ENCODE measurements around the gene NDUFS2. TPM values are rescaled to one million over a fixed set of nuclear protein-coding genes. Genes with fewer than 3 reads are reported as not detected.
A peak's percentile ranks its signal among the peaks of the same experiment; 100 is the strongest.

The NDUFS2 gene
- total and polyA plus RNA-seq, 2 of the 8 experiments (the other 6 are each of a cell fraction or from before 2014, with no cell fraction given) = 95.1 to 113 TPM

DNA sequence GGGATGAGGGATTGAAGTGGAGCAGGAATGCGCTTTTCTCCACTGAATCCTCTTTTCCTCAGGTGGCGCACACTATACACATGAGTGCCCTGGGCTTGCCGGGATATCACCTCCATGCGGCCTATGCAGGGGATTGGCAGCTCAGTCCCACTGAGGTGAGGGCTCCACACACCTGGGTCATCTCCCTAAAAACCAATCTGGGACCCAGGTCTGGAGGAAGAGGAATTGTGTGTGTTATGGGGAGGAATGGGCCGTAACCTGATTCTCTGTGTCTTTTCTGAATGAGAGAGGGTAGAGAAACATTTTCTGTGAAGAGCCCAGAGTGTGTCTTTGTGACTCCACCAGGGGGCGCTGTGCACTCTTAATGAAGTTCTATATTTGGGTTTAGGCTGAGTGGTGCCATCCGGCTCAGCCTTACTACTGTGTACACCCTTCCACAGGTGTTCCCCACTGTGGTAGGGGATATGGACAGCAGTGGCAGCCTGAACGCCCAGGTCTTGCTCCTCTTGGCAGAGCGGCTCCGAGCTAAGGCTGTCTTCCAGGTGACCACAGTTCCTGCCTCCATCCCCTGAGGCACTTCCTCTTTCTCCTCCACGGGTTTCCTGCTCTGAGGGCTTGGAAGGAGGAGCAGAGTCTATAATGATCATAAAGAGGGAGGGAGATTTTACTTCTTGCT, 25.2 kb downstream of the NDUFS2 start:
- Histone ChIP-seq H4K91ac (replicated peaks; ENCODE audit: insufficient read length, low read length) (no peak overlapping the region), H3K36me3 (ENCODE audit: control insufficient read depth in 2 of 4, insufficient read depth in 4 of 4, low read length in 3 of 4) (peaks cover 0 to 10% (median 8%) of the 10 kb centered on the region in 4 experiments; a peak in 5 of 8 replicates), H3K23ac (ENCODE audit: insufficient read length) (no peak overlapping the region), H2AK5ac (ENCODE audit: low read depth, low read length) (no peak overlapping the region), H3K79me1 (ENCODE audit: low read depth, low read length) (no peaks in the 10 kb centered on the region), H3K56ac (replicated peaks; ENCODE audit: insufficient read length, low read depth, low read length) (no peak overlapping the region), H2BK5ac (ENCODE audit: low read depth, low read length) (0 out of 2 replicates have a peak overlapping the region, but pooled peaks have one; percentile 1), H2BK120ac (replicated peaks; ENCODE audit: low read depth, low read length) (no peak overlapping the region), H3K4me3 (ENCODE audit: extremely low read depth in 1 of 4, insufficient read depth in 2 of 4, low read depth in 3 of 4, low read length in 4 of 4) (peak overlapping the region in 1 of 4 experiments; percentile 90; a peak in 4 of 8 replicates), H3K14ac (ENCODE audit: insufficient read length) (no peak overlapping the region), H3K79me2 (ENCODE audit: control insufficient read depth in 1 of 2, insufficient read depth in 2 of 2, low read length in 2 of 2) (no peaks in the 10 kb centered on the region), H4K20me1 (replicated peaks in 1 of 2; ENCODE audit: control insufficient read depth in 1 of 2, insufficient read depth in 2 of 2, low read length in 2 of 2) (no peaks in the 10 kb centered on the region), H3K18ac (ENCODE audit: extremely low read depth, low read length) (no peak overlapping the region), H3K27me3 (replicated peaks in 1 of 4; ENCODE audit: control insufficient read depth in 3 of 4, extremely low read depth in 1 of 4, insufficient read depth in 3 of 4, low read length in 3 of 4) (no peaks in the 10 kb centered on the region), H3K23me2 (ENCODE audit: low read depth, low read length) (peaks cover 8% of the 10 kb centered on the region), H3K4me2 (ENCODE audit: insufficient read depth in 1 of 2, low read depth in 2 of 2, low read length in 2 of 2) (peak overlapping the region; percentile 87 to 94), H3K27ac (ENCODE audit: low read depth, low read length) (no peak overlapping the region), H3K4ac (replicated peaks; ENCODE audit: insufficient read length, low read depth, low read length) (no peak overlapping the region), H4K5ac (ENCODE audit: insufficient read length, low read depth, low read length) (no peak overlapping the region), H2BK15ac (ENCODE audit: low read length) (no peak overlapping the region), H3K4me1 (replicated peaks in 1 of 4; ENCODE audit: control insufficient read depth in 3 of 4, insufficient read depth in 4 of 4, low read length in 3 of 4) (peaks cover 2 to 6% (median 4%) of the 10 kb centered on the region in 4 experiments), H2BK12ac (ENCODE audit: low read depth, low read length) (no peak overlapping the region), H2AFZ (ENCODE audit: low read length) (no peak overlapping the region), H2BK20ac (ENCODE audit: low read length) (no peak overlapping the region), H3K9ac (replicated peaks in 1 of 4; ENCODE audit: extremely low read depth in 1 of 4, low read depth in 3 of 4, low read length in 3 of 4) (0 out of 7 replicates have a peak overlapping the region, but pooled peaks of 1 of the 4 experiments have one; percentile 13), H3K9me3 (ENCODE audit: insufficient read depth in 2 of 2, low read depth in 1 of 2, low read length in 1 of 2) (no peaks in the 10 kb centered on the region), H4K8ac (ENCODE audit: extremely low read depth, insufficient read depth, low read length) (no peak overlapping the region)
- ChIA-PET POLR2A (ENCODE audit: partially characterized antibody) (interaction anchor here (0.9 to 2.2 kb wide), 8 partner anchors 25 to 142 kb away, joined by 3 to 26 read pairs (median 4); partner anchors contain the start of genes NDUFS2 and PCP4L1), CTCF (ENCODE audit: partially characterized antibody) (interaction anchor here (0.6 to 23.7 kb wide), 28 partner anchors 10 to 173 kb away, joined by 3 to 427 read pairs (median 12); partner anchors contain the start of genes ADAMTS4, FCER1G, NDUFS2 and NR1I3)
- 65% methylated on average over 11 of the region's 11 CpGs; no CpG with 5 or more reads in 1 of the 2 experiments for WGBS, 2 experiments (ENCODE audit: extremely low coverage in 1 of 2, insufficient coverage in 1 of 2, insufficient read length in 1 of 2, insufficient replicate concordance in 2 of 2, low coverage in 1 of 2, low lambda C conversion rate in 2 of 2, missing lambda C conversion rate in 1 of 2)
- DNase-seq (ENCODE audit: low read depth in 1 of 2, low spot score in 2 of 2) (peak in 1 of 2 experiments; percentile 91), FAIRE-seq (peak; percentile 36)
- TF ChIP-seq, protein P1, sequence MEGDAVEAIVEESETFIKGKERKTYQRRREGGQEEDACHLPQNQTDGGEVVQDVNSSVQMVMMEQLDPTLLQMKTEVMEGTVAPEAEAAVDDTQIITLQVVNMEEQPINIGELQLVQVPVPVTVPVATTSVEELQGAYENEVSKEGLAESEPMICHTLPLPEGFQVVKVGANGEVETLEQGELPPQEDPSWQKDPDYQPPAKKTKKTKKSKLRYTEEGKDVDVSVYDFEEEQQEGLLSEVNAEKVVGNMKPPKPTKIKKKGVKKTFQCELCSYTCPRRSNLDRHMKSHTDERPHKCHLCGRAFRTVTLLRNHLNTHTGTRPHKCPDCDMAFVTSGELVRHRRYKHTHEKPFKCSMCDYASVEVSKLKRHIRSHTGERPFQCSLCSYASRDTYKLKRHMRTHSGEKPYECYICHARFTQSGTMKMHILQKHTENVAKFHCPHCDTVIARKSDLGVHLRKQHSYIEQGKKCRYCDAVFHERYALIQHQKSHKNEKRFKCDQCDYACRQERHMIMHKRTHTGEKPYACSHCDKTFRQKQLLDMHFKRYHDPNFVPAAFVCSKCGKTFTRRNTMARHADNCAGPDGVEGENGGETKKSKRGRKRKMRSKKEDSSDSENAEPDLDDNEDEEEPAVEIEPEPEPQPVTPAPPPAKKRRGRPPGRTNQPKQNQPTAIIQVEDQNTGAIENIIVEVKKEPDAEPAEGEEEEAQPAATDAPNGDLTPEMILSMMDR (IDR thresholded peaks at IDR 0.05; ENCODE audit: control extremely low read depth in 1 of 3, insufficient read depth in 1 of 3, low read depth in 1 of 3, low read length in 3 of 3) = peak; percentile 27 to 78 (median 75)
- TF ChIP-seq BRCA1 (IDR thresholded peaks at IDR 0.05; ENCODE audit: low read depth, low read length) (no peak), ZNF274 (IDR thresholded peaks at IDR 0.05; ENCODE audit: borderline replicate concordance, extremely low read depth, low read length) (no peak), KDM1A (IDR thresholded peaks at IDR 0.05; ENCODE audit: borderline replicate concordance, low read length) (no peak), EP300 (IDR thresholded peaks at IDR 0.05; ENCODE audit: borderline replicate concordance in 1 of 2, low read depth in 2 of 2, low read length in 2 of 2) (no peak), SUZ12 (IDR thresholded peaks at IDR 0.05; ENCODE audit: low read length) (no peak), SP2 (IDR thresholded peaks at IDR 0.05; ENCODE audit: low read length) (no peak)
- TF ChIP-seq, protein P2, sequence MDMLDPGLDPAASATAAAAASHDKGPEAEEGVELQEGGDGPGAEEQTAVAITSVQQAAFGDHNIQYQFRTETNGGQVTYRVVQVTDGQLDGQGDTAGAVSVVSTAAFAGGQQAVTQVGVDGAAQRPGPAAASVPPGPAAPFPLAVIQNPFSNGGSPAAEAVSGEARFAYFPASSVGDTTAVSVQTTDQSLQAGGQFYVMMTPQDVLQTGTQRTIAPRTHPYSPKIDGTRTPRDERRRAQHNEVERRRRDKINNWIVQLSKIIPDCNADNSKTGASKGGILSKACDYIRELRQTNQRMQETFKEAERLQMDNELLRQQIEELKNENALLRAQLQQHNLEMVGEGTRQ (IDR thresholded peaks at IDR 0.05; ENCODE audit: low read length) = no peak

All from H1 (cell line).